IMR-90 (cell line): ENCODE results near the gene SQSTM1. TPM values are rescaled to one million over a fixed set of nuclear protein-coding genes. Genes with fewer than 3 reads are reported as not detected.

Source experiments
- ATAC-seq: fragments of 200-7000 bp; cut with Tn5 transposase; 2 replicates; pipeline ENCODE4 v1.9.1; 2020; ENCODE audit warnings: low read depth, mild to moderate bottlenecking, moderate library complexity
- BruUV-seq: library from RNA; stranded (reverse); fragments of 400-500 nt; replicated peaks from 2 replicates; lab custom pipeline; 2021; lab: Mats Ljungman, UMichigan
- CTCF ChIA-PET: fragments of 300-600 bp; formaldehyde crosslinking; extraction: SDS; loops from one replicate; lab custom pipeline; 2021; ENCODE audit warnings: antibody characterized with exemption; lab: Yijun Ruan, JAX
- POLR2A ChIA-PET: fragments of 300-600 bp; sonication (Branson Sonifier 250); formaldehyde crosslinking; loops from one replicate; lab custom pipeline; 2022; ENCODE audit warnings: antibody characterized with exemption; ENCODE audit not compliant: unreplicated experiment; lab: Charles Lee
- DNase-seq: peaks from one replicate; pipeline ENCODE4 v3.0.0; 2013
- H2AFZ ChIP-seq: replicated peaks from 2 replicates; pipeline ENCODE3; 2013; ENCODE audit warnings: low read length, mild to moderate bottlenecking; ENCODE audit not compliant: poor library complexity
- H2AK5ac ChIP-seq: 2 replicates; pipeline ENCODE4 v1.6.1; 2013; ENCODE audit warnings: low read depth, low read length, inconsistent platforms
- H2AK9ac ChIP-seq: replicated peaks from 2 replicates; pipeline ENCODE3; 2013; ENCODE audit warnings: mild to moderate bottlenecking, low read depth, low read length, moderate library complexity; ENCODE audit not compliant: poor library complexity
- H2BK120ac ChIP-seq: 2 replicates; pipeline ENCODE4 v1.6.1; 2013; ENCODE audit warnings: low read depth, low read length, inconsistent platforms
- H2BK15ac ChIP-seq: 3 replicates; pipeline ENCODE4 v1.6.1; 2013; ENCODE audit warnings: low read depth, low read length, inconsistent platforms
- H2BK20ac ChIP-seq: 2 replicates; pipeline ENCODE4 v1.6.1; 2013; ENCODE audit warnings: low read depth, mild to moderate bottlenecking, inconsistent platforms, low read length, moderate library complexity
- H2BK5ac ChIP-seq: 2 replicates; pipeline ENCODE4 v1.6.1; 2013; ENCODE audit warnings: mild to moderate bottlenecking, low read depth, low read length, inconsistent platforms; ENCODE audit not compliant: poor library complexity, severe bottlenecking
- H3K14ac ChIP-seq: replicated peaks from 2 replicates; pipeline ENCODE4 v1.6.1; 2013; ENCODE audit warnings: low read depth, low read length, inconsistent platforms
- H3K18ac ChIP-seq: 2 replicates; pipeline ENCODE4 v1.6.1; 2013; ENCODE audit warnings: low read depth, low read length, control low read depth
- H3K23ac ChIP-seq: 2 replicates; pipeline ENCODE4 v1.6.1; 2013; ENCODE audit warnings: low read depth, low read length, inconsistent platforms
- H3K27ac ChIP-seq: 2 replicates; pipeline ENCODE4 v1.5.1; 2013; ENCODE audit warnings: mild to moderate bottlenecking, control low read depth, low read length; ENCODE audit not compliant: insufficient read depth
- H3K27me3 ChIP-seq: 2 replicates; pipeline ENCODE4 v1.6.1; 2013; ENCODE audit warnings: low read length; ENCODE audit not compliant: control insufficient read depth, insufficient read depth
- H3K36me3 ChIP-seq: 2 replicates; pipeline ENCODE4 v1.6.1; 2013; ENCODE audit warnings: low read length, mixed read lengths; ENCODE audit not compliant: control insufficient read depth, insufficient read depth
- H3K4ac ChIP-seq: 2 replicates; pipeline ENCODE4 v1.6.1; 2013; ENCODE audit warnings: low read depth, low read length, inconsistent platforms
- H3K4me1 ChIP-seq: 2 replicates; pipeline ENCODE4 v1.6.1; 2013; ENCODE audit warnings: low read length, mixed read lengths; ENCODE audit not compliant: control insufficient read depth, insufficient read depth
- H3K4me2 ChIP-seq: 2 replicates; pipeline ENCODE4 v1.6.1; 2013; ENCODE audit warnings: low read depth, mild to moderate bottlenecking, control low read depth, low read length, moderate library complexity
- H3K4me3 ChIP-seq: 2 replicates; pipeline ENCODE4 v1.5.1; 2013; ENCODE audit warnings: low read depth, mild to moderate bottlenecking, control low read depth, low read length, moderate library complexity; ENCODE audit not compliant: insufficient read depth
- H3K56ac ChIP-seq: 2 replicates; pipeline ENCODE4 v1.6.1; 2013; ENCODE audit warnings: low read length, inconsistent platforms; ENCODE audit not compliant: insufficient read depth; ENCODE audit errors: extremely low read depth
- H3K79me1 ChIP-seq, 2 experiments: 2 replicates each; pipeline ENCODE4 v1.6.1; 2013; ENCODE audit warnings: low read length in 2 of 2, inconsistent platforms in 1 of 2, low read depth in 1 of 2
- H3K9ac ChIP-seq: 2 replicates; pipeline ENCODE4 v1.6.1; 2013; ENCODE audit warnings: low read depth, low read length, control low read depth
- H3K9me1 ChIP-seq: 2 replicates; pipeline ENCODE4 v1.6.1; 2013; ENCODE audit warnings: low read length, inconsistent platforms; ENCODE audit not compliant: insufficient read depth
- H3K9me3 ChIP-seq: 2 replicates; pipeline ENCODE4 v1.6.1; 2013; ENCODE audit warnings: low read length; ENCODE audit not compliant: control insufficient read depth, insufficient read depth
- H4K20me1 ChIP-seq: 2 replicates; pipeline ENCODE4 v1.6.1; 2013; ENCODE audit warnings: low read length, inconsistent platforms; ENCODE audit not compliant: insufficient read depth
- H4K5ac ChIP-seq: 2 replicates; pipeline ENCODE4 v1.6.1; 2013; ENCODE audit warnings: mild to moderate bottlenecking, low read depth, low read length, control low read depth
- H4K8ac ChIP-seq, 2 experiments: 2 replicates each; pipeline ENCODE4 v1.6.1; 2013; ENCODE audit warnings: low read depth in 2 of 2, low read length in 2 of 2, control low read depth in 1 of 2, inconsistent platforms in 1 of 2
- H4K91ac ChIP-seq: 2 replicates; pipeline ENCODE4 v1.6.1; 2013; ENCODE audit warnings: low read depth, low read length, inconsistent platforms; ENCODE audit not compliant: insufficient read depth
- CEBPB ChIP-seq: IDR thresholded peaks from 2 replicates; pipeline ENCODE4 v1.6.1; 2012; ENCODE audit warnings: low read depth, low read length, improper control_type of control experiment
- CHD1 ChIP-seq: IDR thresholded peaks from 2 replicates; pipeline ENCODE4 v1.6.1; 2012; ENCODE audit warnings: low read depth, low read length, improper control_type of control experiment
- MXI1 ChIP-seq: IDR thresholded peaks from 2 replicates; pipeline ENCODE4 v1.6.1; 2012; ENCODE audit warnings: low read depth, mild to moderate bottlenecking, low read length, moderate library complexity, borderline replicate concordance
- RCOR1 ChIP-seq: IDR thresholded peaks from 2 replicates; pipeline ENCODE4 v1.6.1; 2012; ENCODE audit warnings: mild to moderate bottlenecking, low read length, improper control_type of control experiment; ENCODE audit not compliant: insufficient replicate concordance
- RFX5 ChIP-seq: IDR thresholded peaks from 2 replicates; pipeline ENCODE4 v1.8.0; 2012; ENCODE audit warnings: low read depth, mild to moderate bottlenecking, low read length, moderate library complexity
- WGBS, 2 experiments: methylation state at CpG; one replicate each; pipeline versions ENCODE4 v1.1.5 to v1.1.7; 2013; ENCODE audit warnings: missing lambda C conversion rate in 2 of 2; ENCODE audit not compliant: insufficient read length in 1 of 2; ENCODE audit errors: extremely low coverage in 2 of 2; 5-methylcytosine and 5-hydroxymethylcytosine counted together
- dilution Hi-C: fragments of 300-500 bp; cut with HindIII; formaldehyde crosslinking; loops from one replicate; pipeline ENCODE4 v1.14.3; 2018; ENCODE audit warnings: low sequenced_read_pairs; ENCODE audit not compliant: unreplicated experiment
- in situ Hi-C: fragments of 300-500 bp; cut with MboI; formaldehyde crosslinking; loops from 3 replicates; pipeline ENCODE4 v1.14.3; 2019; ENCODE audit warnings: low sequenced_read_pairs, inconsistent platforms, mixed read lengths
- intact Hi-C: fragments of 100-400 bp; cut with micrococcal nuclease; formaldehyde crosslinking; loops from 2 replicates; pipeline ENCODE4 v1.10.0; 2022
- polyA plus RNA-seq, 3 experiments: library from polyadenylated mRNA; depleted of rRNA; stranded (reverse); fragments of >200 nt; gene quantifications; 2 replicates each; pipeline ENCODE4 v1.2.3, GENCODE V29; 2012; ENCODE audit warnings: low replicate concordance in 1 of 3
- total RNA-seq: library from RNA; depleted of rRNA; stranded (reverse); fragments of >200 nt; gene quantifications from 2 replicates; pipeline ENCODE4 v1.2.3, GENCODE V29; 2012

The SQSTM1 gene
- total and polyA plus RNA-seq, 2 of the 4 experiments (the other 2 are of a cell fraction), result 152 to 184 TPM

DNA sequence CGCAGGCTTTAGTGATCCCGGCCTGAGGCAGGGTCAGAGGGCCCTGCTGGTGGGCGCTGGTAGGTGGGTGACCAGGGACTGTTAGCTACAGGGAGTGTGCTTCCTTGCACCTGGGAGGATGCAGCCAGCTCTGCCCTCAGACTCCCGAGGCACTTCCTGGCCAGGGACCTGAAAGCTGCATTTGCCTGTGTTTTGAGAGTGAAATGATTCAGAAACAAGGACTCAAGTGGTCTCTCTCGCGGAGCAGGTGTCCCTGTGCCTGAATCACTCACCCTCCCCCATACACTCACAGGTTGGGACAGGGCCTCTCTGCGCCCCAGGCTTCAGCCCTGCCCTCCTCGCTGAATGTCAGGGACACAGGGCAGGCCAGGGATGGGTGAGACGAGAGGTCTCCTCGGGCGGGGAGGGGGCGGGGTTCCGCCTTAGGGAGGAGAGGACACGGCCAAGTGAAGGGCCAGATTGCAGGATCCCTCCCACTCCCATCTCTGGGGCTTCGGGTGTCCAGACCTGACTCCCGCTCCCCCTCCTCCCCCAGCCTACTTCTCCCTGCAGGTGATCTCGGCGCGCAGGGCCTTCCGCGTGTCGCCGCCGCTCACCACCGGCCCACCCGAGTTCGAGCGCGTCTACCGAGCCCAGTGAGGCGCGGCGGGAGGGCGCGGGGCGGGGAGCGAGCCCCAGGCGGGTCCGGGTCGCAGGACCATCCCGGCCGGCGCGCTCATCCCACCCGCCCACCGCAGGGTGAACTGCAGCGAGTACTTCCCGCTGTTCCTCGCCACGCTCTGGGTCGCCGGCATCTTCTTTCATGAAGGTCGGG is 25.4 kb upstream of the SQSTM1 start:
- H3K4me1 ChIP-seq, result peaks cover 9% of the 10 kb centered on the region; the same call in 1 of the 2 replicates
- H4K8ac ChIP-seq, result peak overlapping the region; percentile 33 to 39; a peak in 2 of 4 replicates
- H3K27me3 ChIP-seq, result no peaks in the 10 kb centered on the region
- no peak overlapping the region for H2BK5ac ChIP-seq
- no peak overlapping the region for H2BK20ac ChIP-seq
- peaks cover 0 to 12% of the 10 kb centered on the region in 2 experiments; a peak in 1 of 4 replicates for H3K79me1 ChIP-seq
- peak overlapping the region; percentile 87 for H2AK9ac ChIP-seq
- H3K9me1 ChIP-seq, result no peaks in the 10 kb centered on the region
- POLR2A ChIA-PET, result no interaction called here
- in situ Hi-C loops (no loop called here), dilution Hi-C loops (no loop called here), intact Hi-C loops (no loop called here)
- H3K9me3 ChIP-seq, result no peaks in the 10 kb centered on the region
- no peak overlapping the region for H2BK15ac ChIP-seq
- H3K9ac ChIP-seq, result peak overlapping the region; percentile 60
- H3K27ac ChIP-seq, result peak overlapping the region; percentile 29; the same call in 1 of the 2 replicates
- TF ChIP-seq RCOR1 (no peak), RFX5 (no peak), CHD1 (no peak), CEBPB (no peak), MXI1 (no peak)
- CTCF ChIA-PET, result no interaction called here
- H3K4me3 ChIP-seq, result peak overlapping the region; percentile 59
- H4K5ac ChIP-seq, result no peak overlapping the region
- H3K18ac ChIP-seq, result no peak overlapping the region
- no TSS peak for BruUV-seq
- DNase-seq, result no peak
- peak overlapping the region; percentile 52; the same call in 1 of the 2 replicates for H2AK5ac ChIP-seq
- H3K14ac ChIP-seq, result no peak overlapping the region
- peak overlapping the region; percentile 39; the same call in 1 of the 2 replicates for H3K23ac ChIP-seq
- no peak overlapping the region for H2BK120ac ChIP-seq
- H2AFZ ChIP-seq, result peak overlapping the region; percentile 87
- H3K36me3 ChIP-seq, result peaks cover 35% of the 10 kb centered on the region
- H4K91ac ChIP-seq, result no peak overlapping the region
- peak overlapping the region; percentile 44; the same call in 1 of the 2 replicates for H3K4ac ChIP-seq
- 0 out of 2 replicates have a peak, but pooled peaks cover 7% of the 10 kb centered on the region for H4K20me1 ChIP-seq
- 12% methylated on average over 19 of the region's 53 CpGs; no CpG with 5 or more reads in 1 of the 2 experiments for WGBS, 2 experiments
- no peak overlapping the region for H3K56ac ChIP-seq
- no peak; the same call in 1 of the 2 replicates for ATAC-seq
- peak overlapping the region; percentile 91 for H3K4me2 ChIP-seq
